ENCODE results near the gene ZBTB18.

DNA sequence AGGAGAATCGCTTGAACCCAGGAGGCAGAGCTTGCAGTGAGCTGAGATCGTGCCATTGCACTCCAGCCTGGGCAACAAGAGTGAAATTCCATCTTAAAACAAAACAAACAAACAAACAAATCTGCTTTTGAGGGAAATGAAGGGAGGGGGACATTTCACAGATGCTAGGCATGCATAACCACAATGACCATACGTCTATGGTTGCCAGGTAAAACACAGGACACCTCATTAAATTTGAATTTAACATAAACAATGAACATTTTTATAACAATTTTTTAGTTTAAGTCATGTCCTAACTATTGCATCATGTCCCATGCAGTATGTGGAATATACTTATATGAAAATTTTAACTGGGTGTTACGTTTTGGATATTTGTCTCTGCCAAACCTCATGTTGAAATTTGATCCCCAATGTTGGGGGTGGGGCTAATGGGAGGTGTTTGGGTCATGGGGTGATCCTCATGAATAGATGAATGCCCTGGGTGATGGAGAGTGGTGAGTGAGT is 31.0 kb upstream of the ZBTB18 start:
- TF ChIP-seq REST (IDR thresholded peaks at IDR 0.05; ENCODE audit: low read depth) (no peak), CTCF (IDR thresholded peaks at IDR 0.05 in 2 of 3, conservative IDR thresholded peaks at IDR 0.05 in 1 of 3; ENCODE audit: borderline replicate concordance in 1 of 3, insufficient read depth in 1 of 3, low read depth in 2 of 3, low read length in 2 of 3) (no peak), JUND (IDR thresholded peaks at IDR 0.05) (no peak), MAX (IDR thresholded peaks at IDR 0.05) (no peak), ZNF274 (IDR thresholded peaks at IDR 0.05; ENCODE audit: low read depth, low read length) (no peak), EZH2phosphoT487 (IDR thresholded peaks at IDR 0.05; ENCODE audit: borderline replicate concordance) (no peak), RAD21 (IDR thresholded peaks at IDR 0.05; ENCODE audit: low read depth) (no peak)

Measured in HCT116 (cell line).